Cortex of kidney (tissue), 1 donor: ENCODE results near the gene AKAP8L.
"Not testable (repeated sequence)": the region's sequence is repeated elsewhere in the genome, so short reads cannot be mapped to it uniquely, and the experiment has no call there.

ENCODE experiments used
- DNase-seq: peaks from one replicate; lab custom pipeline; 2025; lab: John Stamatoyannopoulos, UW

Gene AKAP8L

DNA sequence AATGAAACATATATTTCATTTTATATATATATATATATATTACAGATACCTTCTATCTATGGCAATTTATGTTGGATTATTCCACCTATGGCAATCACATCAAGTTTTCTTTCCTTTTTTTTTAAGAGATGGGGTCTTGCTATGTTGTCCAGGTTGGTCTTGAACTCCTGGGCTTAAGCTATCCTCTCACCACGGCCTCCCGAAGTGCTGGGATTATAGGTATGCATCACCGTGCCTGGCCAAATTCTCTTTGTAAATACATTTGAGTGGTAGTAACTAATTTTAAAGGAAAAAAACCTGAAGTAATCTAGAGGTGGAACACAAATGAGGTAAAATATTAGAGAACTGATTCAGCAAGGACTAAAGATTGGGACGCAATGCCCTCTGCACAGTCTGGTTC lies 64.9 kb downstream of the AKAP8L start:
- no peak for DNase-seq

DNA sequence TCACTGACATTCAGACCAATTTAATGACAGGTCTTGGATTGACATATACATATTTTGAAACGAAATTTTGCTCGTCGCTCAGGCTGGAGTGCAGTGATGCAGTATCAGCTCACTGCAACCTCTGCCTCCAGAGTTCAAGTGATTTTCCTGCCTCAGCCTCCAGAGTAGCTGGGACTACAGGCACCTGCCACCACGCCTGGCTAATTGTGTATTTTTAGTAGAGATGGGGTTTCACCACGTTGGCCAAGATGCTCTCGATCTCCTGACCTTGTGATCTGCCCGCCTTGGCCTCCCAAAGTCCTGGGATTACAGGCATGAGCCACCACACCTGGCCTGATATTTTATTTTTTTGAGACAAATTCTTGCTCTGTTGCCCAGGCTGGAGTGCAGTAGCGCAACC lies 66.3 kb downstream of the AKAP8L start:
- DNase-seq, result not testable (repeated sequence)

DNA sequence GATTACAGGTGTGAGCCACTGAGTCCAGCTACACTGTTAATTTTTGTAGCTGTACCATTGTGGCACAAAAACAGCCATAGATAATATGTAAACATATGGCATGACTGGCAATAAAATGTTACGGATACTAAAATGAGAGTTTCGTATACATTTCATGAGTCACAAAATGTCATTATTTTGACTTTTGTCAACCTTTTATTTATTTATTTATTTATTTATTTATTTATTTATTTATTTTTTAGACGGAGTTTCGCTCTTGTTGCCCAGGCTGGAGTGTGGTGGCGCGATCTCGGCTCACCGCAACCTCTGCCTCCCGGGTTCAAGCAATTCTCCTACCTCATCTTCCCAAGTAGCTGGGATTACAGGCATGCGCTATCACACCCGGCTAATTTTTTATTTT lies 77.5 kb downstream of the AKAP8L start:
- not testable (repeated sequence) for DNase-seq

DNA sequence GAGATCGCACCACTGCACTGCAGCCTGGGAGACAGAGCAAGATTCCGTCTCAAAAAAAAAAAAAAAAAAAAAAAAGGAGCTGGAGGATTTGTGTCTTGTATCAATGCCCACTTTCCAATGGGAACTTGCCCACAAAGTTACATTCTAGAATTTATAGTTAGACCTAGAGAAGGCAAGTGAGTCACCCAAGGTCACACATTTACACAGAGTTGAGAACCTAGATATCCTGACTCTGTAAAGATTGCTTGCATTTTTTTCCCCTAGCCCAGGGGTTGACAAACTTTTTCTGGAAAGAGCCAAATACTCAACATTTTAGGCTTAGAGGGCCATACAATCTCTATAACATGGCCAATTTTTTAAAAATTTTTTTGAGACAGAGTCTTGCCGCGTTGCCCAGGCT lies 78.7 kb downstream of the AKAP8L start:
- DNase-seq, result no peak

DNA sequence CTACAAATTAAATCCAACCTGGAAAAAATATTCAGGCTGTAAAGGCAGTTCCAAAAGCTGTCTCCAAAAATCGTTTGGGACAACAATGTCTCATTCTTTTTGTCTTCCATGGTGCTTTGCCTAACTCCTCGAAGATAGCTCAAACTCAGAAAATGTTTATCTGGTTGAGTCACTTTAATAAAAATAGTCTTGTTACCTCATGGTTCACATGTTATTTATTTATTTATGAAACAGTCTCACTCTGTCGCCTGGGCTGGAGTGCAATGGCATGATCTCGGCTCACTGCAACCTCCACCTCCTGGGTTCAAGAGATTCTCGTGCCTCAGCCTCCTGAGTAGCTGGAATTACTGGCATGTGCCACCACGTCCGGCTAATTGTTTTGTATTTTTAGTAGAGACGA lies 81.6 kb downstream of the AKAP8L start:
- no peak for DNase-seq

DNA sequence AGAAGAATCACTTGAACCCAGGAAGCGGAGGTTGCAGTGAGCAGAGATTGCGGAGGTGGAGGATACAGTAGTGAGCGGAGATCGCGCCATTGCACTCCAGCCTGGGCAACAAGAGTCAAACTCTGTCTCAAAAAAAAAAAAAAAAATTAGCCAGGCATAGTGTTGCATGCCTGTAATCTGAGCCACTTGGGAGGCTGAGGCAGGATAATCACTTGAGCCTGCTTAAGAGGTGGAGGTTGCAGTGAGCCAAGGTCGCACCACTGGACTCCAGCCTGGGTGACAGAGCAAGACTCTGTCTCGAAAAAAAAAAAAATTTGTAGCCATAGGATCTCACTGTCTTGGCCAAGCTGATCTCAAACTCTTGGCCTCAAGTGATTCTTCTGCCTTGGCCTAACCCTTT lies 82.8 kb downstream of the AKAP8L start:
- not testable (repeated sequence) for DNase-seq

DNA sequence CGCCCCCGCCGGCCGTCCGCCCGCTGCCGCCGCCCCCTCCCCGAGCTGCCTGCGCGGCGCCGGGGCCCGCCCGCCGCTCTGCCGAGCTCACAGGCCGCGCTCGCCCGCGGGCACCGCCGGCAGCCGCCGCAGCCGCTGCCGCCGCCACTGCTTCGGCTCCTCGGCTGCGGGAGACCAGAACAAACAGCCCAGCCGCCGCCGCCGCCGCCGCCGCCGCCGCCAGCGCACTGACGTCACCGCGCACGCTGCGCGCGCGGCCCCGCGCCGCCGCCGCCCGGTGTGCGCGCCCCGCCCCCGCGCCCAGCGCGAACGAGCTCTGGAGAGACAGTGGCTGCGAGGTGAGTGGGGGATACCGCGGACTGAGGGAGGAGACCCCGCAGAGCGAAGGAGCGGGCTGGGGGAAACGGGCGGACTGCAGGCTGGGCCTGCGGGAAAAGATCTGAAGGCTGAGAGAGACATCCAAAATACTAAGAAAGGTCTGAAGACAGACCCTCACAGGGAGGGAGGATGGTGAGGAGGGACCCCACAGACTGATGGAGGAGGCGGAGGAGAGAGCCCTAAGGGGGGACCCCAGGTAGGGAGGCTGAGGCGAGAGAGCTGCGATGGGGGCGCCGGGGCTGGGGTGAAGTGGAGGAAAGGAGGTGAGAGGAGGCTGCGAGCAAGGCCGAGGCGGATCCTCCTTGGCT lies 86.3 kb downstream of the AKAP8L start, which contains the start of gene BRD4:
TSS of gene BRD4 (minus strand) at position 229 of the 686 bp plus-strand sequence. CDS start 59,440 bp downstream, outside the sequence.
- no peak for DNase-seq

DNA sequence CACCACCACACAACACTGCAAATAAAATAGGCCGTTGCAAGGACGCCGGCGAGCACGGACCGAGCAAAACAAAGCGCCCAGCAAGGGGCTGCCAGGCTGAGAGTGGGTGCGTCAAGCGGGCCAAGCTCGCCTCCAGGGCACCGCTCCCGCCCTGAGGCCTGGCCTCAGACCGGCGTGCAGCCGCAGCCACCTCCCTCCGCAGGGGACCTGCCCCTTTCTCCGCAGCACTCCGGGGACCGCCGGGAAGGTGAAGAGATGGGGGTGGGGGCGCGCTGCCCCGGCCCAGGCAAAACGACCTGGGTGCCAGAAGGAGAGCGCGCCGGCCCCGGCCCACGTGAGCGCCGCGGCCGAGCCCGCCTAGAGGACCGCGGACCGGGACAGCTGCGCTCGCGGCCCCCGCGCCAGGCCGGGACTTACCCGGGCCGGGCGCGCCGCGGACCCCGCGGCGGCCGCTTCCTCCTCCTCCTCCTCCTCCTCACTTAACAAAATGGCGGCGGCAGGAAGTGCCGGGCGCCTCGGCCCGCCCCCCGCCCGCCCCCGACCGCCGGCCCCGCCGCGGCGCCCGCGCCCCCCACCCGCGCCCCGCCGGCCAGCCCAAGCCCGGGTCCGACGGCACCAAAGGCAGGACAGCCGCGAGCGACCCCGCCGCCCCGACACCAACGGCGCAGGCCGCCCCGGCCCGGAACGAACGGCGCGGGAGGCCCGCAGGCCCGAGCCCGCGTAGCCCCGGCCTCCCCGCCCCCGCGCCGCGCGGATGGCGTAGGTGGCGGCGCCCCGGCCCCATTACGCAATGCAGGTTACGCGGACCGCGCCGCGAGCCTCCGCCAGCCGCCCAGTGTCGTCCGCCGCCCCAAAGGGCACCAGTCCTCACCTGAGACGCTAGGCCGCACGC lies 87.1 kb downstream of the AKAP8L start:
- no peak for DNase-seq

DNA sequence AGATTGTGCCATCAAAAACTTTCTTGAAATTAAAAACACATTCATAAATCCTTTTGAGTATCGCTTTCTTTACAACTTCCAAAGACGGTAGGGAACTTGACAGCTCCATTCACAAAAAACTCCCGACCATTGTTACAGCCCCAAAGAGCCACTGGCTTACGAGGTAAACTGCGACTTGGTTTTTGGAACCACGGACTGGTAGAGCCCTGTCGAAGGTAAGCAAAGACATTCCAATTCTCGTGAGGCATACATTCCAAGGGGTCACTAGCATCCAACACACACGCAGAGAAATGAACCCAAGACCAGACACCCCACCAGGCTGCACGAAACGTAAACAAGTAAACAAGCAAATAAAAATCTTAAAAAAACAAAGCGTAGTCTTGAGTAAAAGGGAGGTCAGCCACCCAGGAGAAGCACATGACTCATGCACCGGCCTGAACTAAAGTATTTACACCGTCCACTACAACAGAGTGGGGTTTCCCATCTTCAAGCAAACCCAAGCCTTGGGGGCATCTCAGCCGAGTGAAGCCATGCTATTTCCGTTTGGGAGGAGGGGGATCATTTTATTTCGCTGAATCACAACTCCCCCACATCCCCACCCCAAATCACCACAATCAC lies 87.9 kb downstream of the AKAP8L start:
- DNase-seq, result no peak
